Nephron (organoid): ENCODE measurements around the gene PRSS16.

ENCODE experiments used
- H3K27ac Mint-ChIP-seq, 3 experiments: 2 replicates each; pipeline ENCODE4 v1.8.0; 2020; ENCODE audit warnings: mixed read lengths in 3 of 3, mild to moderate bottlenecking in 2 of 3, moderate library complexity in 1 of 3
- H3K27me3 Mint-ChIP-seq: 2 replicates; pipeline ENCODE4 v1.8.0; 2021; ENCODE audit warnings: low read depth, mild to moderate bottlenecking, moderate library complexity, mixed read lengths
- H3K36me3 Mint-ChIP-seq: 2 replicates; pipeline ENCODE4 v1.8.0; 2020; ENCODE audit warnings: low read depth, mixed read lengths
- H3K4me1 Mint-ChIP-seq: 2 replicates; pipeline ENCODE4 v1.8.0; 2020; ENCODE audit warnings: mixed read lengths
- H3K4me3 Mint-ChIP-seq, 3 experiments: 2 replicates each; pipeline ENCODE4 v1.8.0; 2020; ENCODE audit warnings: mild to moderate bottlenecking in 3 of 3, mixed read lengths in 3 of 3, moderate library complexity in 2 of 3
- H3K9me3 Mint-ChIP-seq: 2 replicates; pipeline ENCODE4 v1.8.0; 2020; ENCODE audit warnings: mixed read lengths
- CTCF ChIP-seq, 3 experiments: fragments of 200-600 bp; sonication (generic); IDR thresholded peaks; one replicate each; pipeline ENCODE4 v1.5.0; 2021; ENCODE audit warnings: antibody characterized with exemption in 3 of 3; ENCODE audit not compliant: unreplicated experiment in 3 of 3

The PRSS16 gene

GRCh38 chr6:27247133-27247836 lies at the start of gene PRSS16:
Gene PRSS16 (plus strand): TSS chr6:27247701. CDS start chr6:27247738, 37 bp downstream.
- H3K27me3 Mint-ChIP-seq, result peaks cover 24% of the 10 kb centered on the region
- H3K27ac Mint-ChIP-seq, result no peak within 1 kb of the TSS
- TF ChIP-seq CTCF (IDR thresholded peaks at IDR 0.05; ENCODE audit: unreplicated experiment in 3 of 3), result no peak
- no peaks in the 10 kb centered on the region for H3K9me3 Mint-ChIP-seq
- H3K4me1 Mint-ChIP-seq, result no peaks in the 10 kb centered on the region
- no peaks in the 10 kb centered on the region for H3K36me3 Mint-ChIP-seq
- H3K4me3 Mint-ChIP-seq, result no peak within 1 kb of the TSS

GRCh38 chr6:27205375-27206278 lies 41.9 kb upstream of the PRSS16 start:
- Mint-ChIP-seq H3K4me1 (no peaks in the 10 kb centered on the region), H3K27ac (no peak overlapping the region), H3K36me3 (no peaks in the 10 kb centered on the region), H3K9me3 (no peaks in the 10 kb centered on the region), H3K4me3 (peak overlapping the region; percentile 64 to 70 (median 64)), H3K27me3 (peaks cover 33% of the 10 kb centered on the region)
- TF ChIP-seq CTCF (IDR thresholded peaks at IDR 0.05; ENCODE audit: unreplicated experiment in 3 of 3), result no peak

GRCh38 chr6:27206806-27207205 lies 40.7 kb upstream of the PRSS16 start:
- Mint-ChIP-seq H3K9me3 (no peaks in the 10 kb centered on the region), H3K4me3 (peak overlapping the region in 2 of 3 experiments; percentile 64), H3K4me1 (no peaks in the 10 kb centered on the region), H3K36me3 (no peaks in the 10 kb centered on the region), H3K27me3 (peaks cover 33% of the 10 kb centered on the region), H3K27ac (no peak overlapping the region)
- TF ChIP-seq CTCF (IDR thresholded peaks at IDR 0.05; ENCODE audit: unreplicated experiment in 3 of 3), result no peak

GRCh38 chr6:27208042-27208441 lies 39.5 kb upstream of the PRSS16 start:
- Mint-ChIP-seq H3K27ac (no peak overlapping the region), H3K9me3 (no peaks in the 10 kb centered on the region), H3K27me3 (peaks cover 38% of the 10 kb centered on the region), H3K4me1 (no peaks in the 10 kb centered on the region), H3K36me3 (no peaks in the 10 kb centered on the region), H3K4me3 (no peak overlapping the region)
- TF ChIP-seq CTCF (IDR thresholded peaks at IDR 0.05; ENCODE audit: unreplicated experiment in 3 of 3), result no peak

GRCh38 chr6:27209196-27209595 lies 38.3 kb upstream of the PRSS16 start:
- TF ChIP-seq CTCF (IDR thresholded peaks at IDR 0.05; ENCODE audit: unreplicated experiment in 3 of 3), result no peak

More at GRCh38 chr6:27209196-27209595, 38.3 kb upstream of the PRSS16 start:
- no peak overlapping the region for H3K4me3 Mint-ChIP-seq
- peaks cover 42% of the 10 kb centered on the region for H3K27me3 Mint-ChIP-seq
- no peaks in the 10 kb centered on the region for H3K4me1 Mint-ChIP-seq
- H3K9me3 Mint-ChIP-seq, result no peaks in the 10 kb centered on the region
- no peaks in the 10 kb centered on the region for H3K36me3 Mint-ChIP-seq
- H3K27ac Mint-ChIP-seq, result no peak overlapping the region
